Stimulated activated CD4-positive, alpha-beta T cell treated with anti-CD3 and anti-CD28 coated beads, Interleukin-12 subunit alpha, Interleukin-12 subunit beta, amount 100 ng/mL, for 24 hours (primary cell): ENCODE data around the gene SNAP25.

Source experiments
- DNase-seq, 2 experiments: peaks; one replicate each; pipeline ENCODE4 v3.0.0-alpha.2; 2020; ENCODE audit warnings: low read depth in 2 of 2

The SNAP25 gene

DNA sequence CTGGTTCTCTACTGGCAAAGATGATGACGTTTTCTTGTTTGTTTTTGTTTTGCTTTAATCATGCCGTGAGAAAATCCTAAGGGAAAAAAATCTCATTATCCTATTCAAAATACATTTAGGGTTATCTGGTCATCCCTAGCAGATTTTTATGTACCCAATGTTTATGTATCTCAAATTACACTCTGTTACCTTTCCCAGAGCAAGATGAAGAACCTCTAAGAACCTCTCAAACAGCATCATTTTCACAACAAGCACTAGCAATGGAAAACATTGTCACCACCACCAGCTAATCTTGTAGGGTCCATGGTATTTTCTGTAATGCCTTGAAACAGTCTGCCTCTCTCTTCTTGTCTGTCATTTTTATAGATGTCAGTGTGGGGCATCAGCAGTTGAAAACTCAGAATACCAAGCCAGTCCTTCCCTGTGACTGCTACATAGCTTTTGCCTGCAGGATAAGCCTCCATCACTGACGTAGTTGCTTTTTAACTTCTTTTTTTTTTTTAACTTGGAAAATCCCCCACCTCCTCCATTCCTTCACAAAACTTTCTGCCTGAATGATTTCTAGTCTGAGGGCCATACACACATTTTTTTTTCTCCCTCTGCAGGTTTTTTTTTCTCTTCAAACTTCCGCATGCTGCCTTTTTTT, 2.4 kb upstream of the SNAP25 start:
- no peak for DNase-seq

DNA sequence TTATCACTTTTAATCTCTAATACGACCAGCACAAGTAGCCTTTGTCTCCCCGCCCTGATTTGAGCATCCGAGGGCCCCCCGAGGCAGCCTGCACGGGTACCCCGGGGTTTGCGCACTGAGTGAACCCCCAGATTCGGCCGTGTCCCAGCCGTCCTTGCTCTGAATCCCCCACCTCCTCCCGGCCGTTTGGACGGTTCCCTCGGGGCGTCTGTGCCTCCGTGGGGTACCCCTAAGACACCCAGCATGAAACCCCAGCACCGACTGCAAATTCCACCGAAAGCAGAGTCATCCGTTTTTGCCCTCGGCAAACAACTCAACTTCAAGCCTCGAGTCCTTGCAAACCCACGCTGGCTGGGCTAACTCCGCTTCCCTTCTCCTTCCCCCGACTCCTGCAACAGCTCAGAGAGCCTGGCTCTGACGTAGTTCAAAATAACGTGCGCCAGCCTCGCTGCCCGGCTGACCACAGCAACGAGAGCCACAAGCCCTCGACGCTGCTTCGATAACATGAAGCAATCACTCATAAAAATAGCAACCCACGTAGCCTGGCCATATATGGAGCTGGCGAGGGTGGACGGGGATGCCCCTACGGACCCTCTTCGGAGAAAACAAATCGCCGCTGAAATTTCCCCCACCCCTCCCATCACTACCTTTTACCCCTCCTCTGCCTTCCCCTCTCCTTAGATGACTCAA, 764 bp upstream of the SNAP25 start:
- no peak for DNase-seq

DNA sequence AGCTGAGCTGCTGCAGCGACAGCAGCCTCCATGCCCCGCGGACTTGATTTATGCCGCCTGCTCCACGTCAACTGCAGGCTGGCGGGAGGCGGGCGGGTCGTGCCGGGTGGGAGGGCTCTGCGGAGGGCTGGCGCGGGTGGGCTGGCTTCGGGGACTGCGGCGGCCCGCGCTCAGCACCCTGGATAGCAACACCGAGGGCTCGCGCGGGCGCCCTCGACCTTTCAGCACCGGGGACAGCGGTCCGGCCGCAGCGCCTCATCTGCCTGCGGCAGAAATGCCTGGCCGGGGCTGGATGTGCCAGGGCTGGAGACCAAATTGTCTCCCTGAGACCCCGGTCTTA, 792 bp downstream of the SNAP25 start:
- peak in 1 of 2 experiments; percentile 37 for DNase-seq

DNA sequence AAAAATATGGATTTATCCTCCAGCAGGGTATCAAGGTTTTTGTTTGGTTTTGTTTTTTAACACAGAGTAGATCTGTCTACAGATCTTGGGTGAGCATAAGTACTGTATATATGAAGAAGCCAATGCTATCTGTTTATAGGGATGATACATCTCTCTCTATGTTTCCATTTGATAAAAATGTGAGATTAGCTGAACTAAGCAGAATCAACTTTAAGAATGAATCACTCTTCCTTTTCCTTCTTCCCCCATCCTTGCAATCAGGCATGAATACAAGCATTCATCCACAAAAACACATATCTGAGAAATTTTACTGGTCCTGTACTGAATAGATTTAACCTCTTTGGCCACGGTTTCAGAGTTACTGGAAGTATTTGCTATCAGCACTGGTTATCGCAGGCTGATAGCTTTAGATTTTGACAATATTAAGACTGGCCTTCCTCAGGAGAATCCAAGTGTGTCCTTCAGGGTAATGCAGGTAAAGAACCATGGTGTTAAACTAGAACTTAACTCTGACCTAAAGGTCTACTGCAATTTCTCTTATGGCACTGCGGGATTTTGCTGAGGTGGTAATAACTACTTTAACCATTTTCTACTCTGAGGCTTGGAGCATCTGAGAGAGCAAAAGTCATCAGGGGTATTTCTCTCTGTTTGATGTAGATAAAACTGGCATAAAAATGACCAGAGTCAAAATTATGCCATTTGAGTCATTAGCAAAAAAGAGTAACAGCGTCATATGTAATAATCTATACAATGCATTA, 1.5 kb downstream of the SNAP25 start:
- DNase-seq: no peak

DNA sequence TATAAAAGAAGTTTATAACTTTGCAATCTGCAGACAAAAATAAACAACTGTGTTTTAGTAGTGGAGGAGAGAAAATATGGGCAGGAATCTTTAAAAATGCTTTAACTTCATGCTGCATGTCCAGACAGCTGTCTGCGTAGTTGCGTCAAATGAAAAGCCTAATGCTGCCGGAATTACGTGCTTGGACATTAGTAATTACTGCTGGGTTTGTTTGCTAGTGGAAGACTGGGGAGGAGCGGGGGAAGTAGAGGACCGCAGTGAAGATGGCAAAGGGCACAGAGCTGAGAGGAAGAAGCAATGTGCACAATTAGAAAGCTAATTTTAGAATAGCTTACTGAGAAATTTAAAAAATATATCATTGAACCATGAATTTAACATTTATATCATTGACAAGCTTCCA, 2.4 kb downstream of the SNAP25 start:
- no peak for DNase-seq

DNA sequence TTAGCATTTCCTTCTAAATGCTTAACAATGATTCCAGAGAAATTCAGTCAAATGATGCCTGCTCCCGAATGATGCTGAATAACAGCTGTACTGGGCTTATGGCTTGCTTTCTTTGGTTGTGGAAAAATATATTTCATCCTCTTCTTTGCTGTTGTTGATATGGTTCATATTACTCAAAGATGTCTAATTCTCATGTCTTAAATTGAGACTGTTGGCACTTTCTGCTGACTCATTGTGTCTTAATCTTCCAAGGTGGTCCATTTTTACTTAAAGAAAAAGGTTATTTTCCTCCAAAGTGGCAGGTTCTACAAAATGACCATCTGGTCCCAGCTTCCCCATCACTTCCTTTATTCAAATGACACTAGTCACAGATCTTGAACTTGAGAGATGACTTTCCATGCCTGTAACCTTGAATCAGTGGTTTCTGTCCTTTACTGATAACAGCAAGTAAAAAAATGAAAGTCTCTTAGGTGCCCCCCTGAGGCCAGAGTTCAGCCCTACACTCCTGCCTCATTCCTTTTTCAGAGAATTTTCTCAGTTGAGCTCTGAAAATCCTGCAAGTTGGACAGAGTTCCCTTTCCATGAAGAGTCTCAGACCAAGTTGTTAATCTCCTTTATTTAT, 6.9 kb downstream of the SNAP25 start:
- DNase-seq: no peak

DNA sequence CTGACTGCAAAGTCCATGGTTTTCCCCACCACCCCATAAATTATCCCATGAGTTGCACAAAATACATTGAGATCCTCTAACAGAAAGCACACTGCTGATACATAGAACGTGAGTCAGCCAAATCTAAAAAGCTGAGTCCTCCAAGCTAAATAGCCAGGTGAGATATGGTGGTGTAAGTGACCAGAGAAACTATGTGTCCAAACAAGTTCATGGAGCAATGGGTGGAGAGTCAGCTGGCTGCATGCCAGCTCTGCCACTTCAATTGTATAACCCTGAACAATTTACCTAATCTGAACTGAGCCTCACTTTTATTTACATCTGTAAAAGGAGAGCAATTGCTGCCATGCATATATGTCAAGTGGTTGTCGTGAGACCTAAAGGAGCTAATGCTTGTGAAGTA, 9.7 kb downstream of the SNAP25 start:
- no peak for DNase-seq

DNA sequence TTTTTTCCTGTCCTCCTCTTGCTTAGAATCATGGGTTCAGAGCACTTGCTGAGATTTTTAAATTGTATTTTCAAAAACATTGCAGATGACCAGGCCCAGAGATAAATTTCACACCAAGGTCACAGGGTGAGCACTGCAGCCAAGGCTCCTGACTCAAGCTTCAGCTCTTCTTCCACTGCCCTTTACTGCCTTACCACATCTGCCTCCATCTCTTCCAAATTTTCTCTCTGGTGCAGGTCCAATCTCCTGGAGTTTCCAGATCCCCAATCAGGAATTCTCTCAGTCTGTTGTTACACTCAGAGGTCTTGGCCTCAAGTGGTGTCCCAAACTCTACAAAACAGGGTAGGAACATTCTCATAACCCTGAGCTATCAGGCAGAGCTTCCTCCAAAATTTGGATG, 12.7 kb downstream of the SNAP25 start:
- no peak for DNase-seq

DNA sequence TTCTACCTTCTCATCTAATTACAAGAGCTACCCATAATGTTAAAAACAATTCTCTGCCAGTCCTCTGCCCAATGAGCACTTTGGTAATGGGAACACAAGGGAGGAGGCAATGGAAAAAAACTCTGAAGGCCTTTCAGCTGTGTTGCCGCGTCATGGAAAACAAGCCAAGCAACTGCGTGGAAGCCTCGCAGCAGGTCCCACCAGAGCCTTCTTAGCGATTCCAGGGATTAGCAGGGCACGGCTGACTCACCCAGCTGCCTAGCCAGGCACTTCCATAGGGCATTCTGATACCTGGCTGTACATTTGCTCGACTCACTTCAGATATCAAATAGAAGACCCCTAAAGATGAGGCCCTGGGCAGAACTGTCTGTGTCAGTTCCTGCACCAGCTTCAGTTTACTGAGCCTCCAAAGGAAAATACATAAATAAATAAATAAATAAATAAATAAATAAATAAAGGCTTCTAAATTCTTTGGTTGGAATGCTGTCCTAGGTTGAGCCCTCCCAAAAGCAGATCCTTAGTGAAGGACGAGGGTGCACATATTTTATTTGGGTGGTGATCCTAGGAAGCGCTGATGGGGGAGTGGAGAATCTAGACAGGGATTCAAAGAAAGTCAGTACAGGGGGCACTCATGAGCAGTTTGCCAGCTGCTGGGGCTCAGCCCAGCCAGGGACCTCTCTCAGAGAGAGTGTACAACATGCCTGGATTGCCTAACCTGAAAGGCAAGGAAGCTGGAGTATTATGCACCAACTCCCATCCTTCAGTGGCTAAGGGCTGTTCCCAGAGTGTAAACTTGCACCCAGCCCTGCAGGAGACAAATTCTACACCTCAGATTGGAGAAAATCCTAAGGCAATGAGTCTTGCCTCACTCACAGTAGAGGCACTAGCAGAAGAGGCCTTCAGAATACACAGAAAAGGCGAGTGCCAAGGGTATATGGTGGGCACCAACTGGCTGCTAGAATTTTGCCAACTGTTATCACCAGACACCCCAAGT, 18.2 kb downstream of the SNAP25 start:
- DNase-seq: no peak

DNA sequence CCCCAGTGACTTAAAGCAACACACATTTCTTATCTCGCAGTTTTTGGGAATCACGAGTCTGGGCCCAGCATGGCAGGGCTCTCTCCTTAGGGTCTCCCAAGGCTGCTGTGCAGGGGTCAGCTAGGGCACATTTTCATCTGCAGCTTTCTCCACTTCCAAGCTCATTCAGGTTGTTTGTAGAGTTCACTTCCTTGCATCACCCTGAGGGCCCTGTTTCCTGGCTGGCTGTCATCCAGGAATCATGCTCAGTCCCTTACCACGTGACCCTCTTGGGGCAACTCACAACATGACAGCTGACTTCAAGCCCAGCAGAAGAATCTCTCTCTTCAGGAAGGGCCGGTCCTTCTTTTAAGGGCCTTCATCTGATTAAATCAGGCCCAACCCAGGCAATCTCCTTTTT, 21.3 kb downstream of the SNAP25 start:
- no peak for DNase-seq

DNA sequence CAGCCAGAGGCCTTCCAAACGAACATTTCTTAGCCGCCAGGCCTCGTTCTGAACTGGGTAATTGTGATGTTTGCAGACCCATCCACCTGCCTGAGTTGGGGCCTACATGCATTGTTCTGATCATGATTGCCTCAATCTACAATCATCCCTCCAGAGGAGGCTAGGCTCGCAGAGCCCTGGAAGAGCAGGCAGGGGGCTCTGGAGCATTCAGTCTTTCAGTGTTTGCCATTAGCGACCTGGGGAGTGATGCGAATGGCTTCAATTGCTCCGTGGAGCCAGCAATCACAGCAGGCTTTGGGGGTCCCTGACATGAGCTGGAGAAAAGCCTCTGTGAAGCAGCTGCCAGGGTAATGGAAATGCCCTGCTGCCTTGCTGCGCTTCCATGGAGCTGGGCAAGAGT, 22.0 kb downstream of the SNAP25 start:
- no peak for DNase-seq

DNA sequence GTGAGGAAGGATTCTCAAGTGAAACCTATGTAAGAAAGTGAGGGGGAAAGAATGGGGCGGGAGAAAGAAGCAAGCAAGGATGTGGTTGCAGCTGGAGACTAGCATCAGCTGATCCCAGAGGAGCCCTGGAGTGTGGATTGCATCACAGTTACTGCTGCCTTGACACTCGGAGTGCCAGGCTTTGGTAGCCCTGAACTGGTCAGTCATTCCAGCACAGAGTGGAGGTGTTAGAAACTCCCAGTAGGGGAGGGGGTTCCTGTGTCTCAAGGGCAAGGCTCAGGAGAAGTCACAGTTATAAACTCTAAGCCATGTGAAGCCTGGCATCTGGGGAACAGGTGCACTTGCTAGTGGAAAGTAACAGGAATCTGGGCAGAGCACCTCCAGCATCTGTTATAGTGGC, 23.5 kb downstream of the SNAP25 start:
- no peak for DNase-seq

DNA sequence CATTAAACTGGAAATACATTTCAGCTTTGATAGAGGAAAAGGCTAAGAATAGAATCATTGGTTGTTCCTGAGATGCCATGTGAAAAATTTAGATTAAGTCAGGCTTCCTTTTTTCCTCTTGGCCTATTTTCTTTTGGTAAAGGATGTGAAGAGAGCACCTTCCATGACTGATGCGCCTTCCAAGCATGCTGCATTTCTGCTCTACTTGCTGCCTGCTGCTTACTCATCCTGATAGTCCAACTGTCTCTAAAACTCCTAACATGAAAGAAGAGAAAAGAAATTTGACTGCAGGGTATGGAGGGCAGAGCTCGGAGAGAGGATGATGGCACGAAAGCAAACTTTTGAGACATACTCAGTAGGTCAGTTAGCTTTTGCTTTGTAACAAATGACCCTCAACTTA, 28.8 kb downstream of the SNAP25 start:
- DNase-seq: no peak

DNA sequence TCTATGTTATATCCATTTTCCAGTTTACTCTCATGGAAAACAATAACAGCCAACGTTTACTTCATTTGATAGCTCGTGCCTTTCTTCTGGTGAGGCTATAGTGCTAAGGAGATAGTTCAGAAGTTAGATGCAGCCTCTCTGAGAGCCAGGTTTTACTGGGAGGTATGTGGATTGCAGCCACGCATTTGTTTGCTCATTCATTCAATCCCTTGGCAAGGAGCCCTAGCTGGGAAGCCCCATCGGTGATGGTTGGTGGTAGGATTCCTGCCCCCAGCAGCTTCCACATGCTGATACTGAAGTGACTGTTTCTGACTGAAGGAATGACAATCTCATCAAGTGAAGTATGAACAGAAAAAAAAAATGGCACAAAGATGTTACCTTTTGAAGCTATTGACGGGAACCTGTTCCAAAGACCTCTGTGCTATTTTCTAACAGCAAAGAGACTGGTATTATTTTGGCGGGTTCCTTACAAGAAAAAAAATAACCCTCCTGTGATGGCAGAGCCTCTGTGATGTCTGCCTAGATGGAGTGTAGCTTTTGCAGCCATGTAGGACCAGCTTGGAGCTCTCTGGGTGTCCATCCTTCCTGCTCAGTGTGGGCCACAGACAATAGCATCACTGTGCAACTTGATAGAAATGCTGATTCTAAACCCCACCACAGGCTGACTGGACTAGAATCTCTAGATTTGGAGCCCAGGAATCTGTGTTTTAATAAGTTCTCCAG, 30.6 kb downstream of the SNAP25 start:
- DNase-seq: no peak

DNA sequence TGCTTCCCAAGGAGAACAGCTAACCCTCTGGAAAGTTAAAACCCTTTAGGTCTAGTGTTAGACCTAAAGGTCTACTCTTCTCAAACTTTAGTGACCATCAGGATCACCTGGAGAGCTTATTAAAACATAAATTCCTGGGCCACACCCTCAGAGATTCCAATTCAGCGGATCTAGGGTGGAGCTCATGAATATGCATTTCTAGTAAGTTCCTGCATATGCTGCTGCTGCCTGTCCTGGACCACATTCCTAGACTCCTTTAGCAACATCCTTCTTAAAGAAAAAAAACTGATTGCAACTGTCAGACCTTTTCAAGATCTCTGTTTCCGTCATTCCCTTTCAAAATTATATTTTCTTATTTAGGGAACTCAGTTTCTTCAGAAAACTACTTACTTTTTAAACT, 31.2 kb downstream of the SNAP25 start:
- DNase-seq: no peak

DNA sequence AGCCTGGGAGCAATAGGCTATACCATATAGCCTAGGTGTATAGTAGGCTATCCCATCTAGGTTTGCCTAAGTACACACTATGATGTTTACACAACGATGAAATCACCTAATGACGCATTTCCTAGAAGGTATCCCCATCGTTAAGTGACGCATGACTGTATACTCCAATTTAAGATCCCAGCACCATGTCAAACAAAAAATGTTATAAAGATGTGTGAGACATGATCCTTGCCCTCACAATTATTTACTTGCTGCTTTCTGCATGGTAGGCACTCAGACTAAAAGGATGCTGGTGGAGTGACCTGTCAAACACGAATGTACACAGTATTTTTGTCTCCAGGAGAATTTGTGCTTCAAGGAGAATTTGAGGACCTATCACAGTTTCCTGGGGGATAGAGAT, 32.3 kb downstream of the SNAP25 start:
- no peak for DNase-seq

DNA sequence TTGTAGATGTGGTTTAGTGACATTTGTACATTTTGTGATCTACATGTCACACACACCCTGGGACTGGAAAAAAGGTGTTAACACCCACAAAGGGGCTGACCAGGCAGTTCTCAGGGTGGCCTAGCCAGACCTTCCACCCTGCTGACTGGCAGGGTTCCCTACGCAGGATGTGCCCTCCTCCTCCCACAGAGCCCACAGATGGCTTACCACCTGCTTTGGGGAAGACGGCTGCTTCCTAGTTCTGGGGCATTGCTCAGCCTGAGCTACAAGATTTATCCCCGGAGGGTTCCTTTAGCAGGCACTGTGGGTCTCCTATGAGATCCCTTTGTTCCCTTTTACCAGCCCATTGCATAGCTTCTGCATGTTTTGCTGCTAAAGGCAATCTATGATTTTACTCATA, 35.1 kb downstream of the SNAP25 start:
- no peak for DNase-seq

DNA sequence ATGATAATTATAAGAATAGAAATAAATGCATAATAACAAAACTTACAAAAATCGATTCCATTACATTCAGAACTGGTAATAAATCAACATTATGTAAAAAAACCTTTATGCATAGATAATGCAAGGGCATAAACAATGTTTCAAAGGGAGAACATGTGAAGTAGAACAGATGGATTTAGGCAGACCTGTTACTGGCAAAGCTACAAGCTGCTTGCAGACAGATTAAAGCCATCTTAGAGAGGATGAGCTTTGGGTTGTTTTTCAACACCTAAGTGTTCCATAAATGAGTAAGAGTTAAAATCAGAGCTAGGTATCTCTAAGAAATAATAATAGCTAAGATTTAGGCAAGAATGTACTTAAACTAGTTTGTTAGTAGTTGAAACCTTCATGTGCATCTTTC, 37.2 kb downstream of the SNAP25 start:
- no peak for DNase-seq

DNA sequence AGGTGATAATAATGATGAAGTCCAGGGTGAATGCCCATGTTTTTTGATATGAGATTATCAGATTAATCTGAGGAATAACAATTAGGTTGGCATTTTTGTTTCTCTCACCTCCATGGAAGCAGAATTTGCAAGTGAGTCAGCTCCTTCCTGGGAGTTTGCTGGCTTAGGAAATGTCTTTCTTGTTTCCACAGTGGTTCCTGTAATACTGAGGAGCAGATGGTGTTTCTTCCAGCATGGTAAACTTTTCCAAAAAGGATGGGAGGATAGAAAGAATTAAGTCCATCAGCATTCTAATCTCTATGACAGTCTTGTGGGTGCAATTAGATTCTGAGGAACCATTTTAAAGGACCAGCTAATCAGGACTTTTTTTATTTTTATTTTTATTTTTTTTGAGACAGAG, 40.5 kb downstream of the SNAP25 start:
- DNase-seq: no peak

DNA sequence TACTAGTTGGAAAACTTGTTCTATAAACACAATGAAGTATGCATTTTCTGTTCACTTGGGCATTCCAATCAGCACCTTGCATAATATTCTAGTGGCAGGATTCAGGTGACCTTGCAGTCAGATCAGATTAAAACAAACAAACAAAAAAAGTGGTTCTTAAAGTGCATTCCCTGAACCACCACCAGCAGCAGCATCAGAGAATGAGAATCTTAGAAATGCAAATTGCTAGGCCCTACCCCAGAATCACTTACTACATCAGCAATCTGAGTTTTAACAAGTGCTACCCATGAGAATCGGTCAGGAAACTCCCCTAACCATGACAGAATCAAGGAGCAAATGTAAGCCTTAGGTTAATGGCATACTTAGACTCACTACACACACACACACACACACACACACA, 41.7 kb downstream of the SNAP25 start:
- DNase-seq: no peak

DNA sequence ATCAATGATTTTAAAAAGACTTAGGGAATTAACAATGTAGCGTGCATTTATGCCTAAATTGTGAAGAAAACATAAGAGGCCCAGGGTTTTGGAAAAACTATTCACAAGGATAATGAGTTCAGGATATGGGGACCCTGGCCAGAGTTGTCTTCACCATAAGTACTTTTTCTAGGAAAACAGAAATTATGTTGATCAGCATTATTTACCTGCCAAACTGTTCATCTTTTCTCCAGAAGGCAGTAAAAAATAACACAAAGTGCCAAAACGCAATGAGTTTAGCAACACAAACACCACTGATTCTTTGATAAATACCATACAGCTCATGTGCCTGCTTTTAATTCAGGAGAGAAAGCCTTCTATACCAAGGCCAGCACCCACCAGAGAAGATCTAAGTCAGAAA, 43.1 kb downstream of the SNAP25 start:
- DNase-seq: no peak
